CD4-positive, alpha-beta T cell treated with Interferon alpha-2 for 1 hour (primary cell): Measurements from ENCODE around the gene SYTL3.

ENCODE experiments used
- DNase-seq, 2 donors: peaks; one replicate each; pipeline ENCODE4 v3.0.0-alpha.2; 2020 to 2022

The SYTL3 gene

GRCh38 chr6:158763434-158764182, 113.8 kb downstream of the SYTL3 start:
- peak in 1 of 2 donors; percentile 31 for DNase-seq

GRCh38 chr6:158764183-158764849, 114.5 kb downstream of the SYTL3 start:
- DNase-seq = no peak

- peak in 1 of 2 donors; percentile 26 for DNase-seq
Measured at GRCh38 chr6:158764926-158765325, 115.1 kb downstream of the SYTL3 start.

GRCh38 chr6:158765499-158766068, 115.7 kb downstream of the SYTL3 start:
- peak in 1 of 2 donors; percentile 13 for DNase-seq

GRCh38 chr6:158766621-158767455, 117.0 kb downstream of the SYTL3 start:
- peak in 1 of 2 donors; percentile 16 for DNase-seq

- peak in 1 of 2 donors; percentile 23 for DNase-seq
Measured at GRCh38 chr6:158767709-158768108, 117.9 kb downstream of the SYTL3 start.

GRCh38 chr6:158768436-158768835, 118.6 kb downstream of the SYTL3 start:
- DNase-seq = no peak

GRCh38 chr6:158769234-158769770, 119.4 kb downstream of the SYTL3 start:
- DNase-seq = peak in 1 of 2 donors; percentile 16

- peak in 1 of 2 donors; percentile 16 for DNase-seq
Measured at GRCh38 chr6:158769771-158770432, 120.0 kb downstream of the SYTL3 start.

GRCh38 chr6:158770533-158771330, 120.9 kb downstream of the SYTL3 start:
- DNase-seq = peak in 1 of 2 donors; percentile 23

GRCh38 chr6:158771399-158772152, 121.7 kb downstream of the SYTL3 start:
- peak in 1 of 2 donors; percentile 32 for DNase-seq

- DNase-seq = peak in 1 of 2 donors; percentile 20
Measured at GRCh38 chr6:158772172-158772571, 122.3 kb downstream of the SYTL3 start.

- peak in 1 of 2 donors; percentile 45 for DNase-seq
Measured at GRCh38 chr6:158772851-158773371, 123.1 kb downstream of the SYTL3 start.

GRCh38 chr6:158773581-158774449, 124.0 kb downstream of the SYTL3 start:
- DNase-seq = no peak

GRCh38 chr6:158774717-158775449, 125.0 kb downstream of the SYTL3 start:
- DNase-seq = no peak

- DNase-seq = no peak
Measured at GRCh38 chr6:158775832-158776231, 126.0 kb downstream of the SYTL3 start.

GRCh38 chr6:158776737-158777136, 126.9 kb downstream of the SYTL3 start:
- no peak for DNase-seq

GRCh38 chr6:158777510-158777909, 127.7 kb downstream of the SYTL3 start:
- DNase-seq = no peak
